Left ventricle myocardium inferior (tissue), 1 donor: ENCODE measurements around the gene LSAMP. TPM values are rescaled to one million over a fixed set of nuclear protein-coding genes. Genes with fewer than 3 reads are reported as not detected.
"Not testable (repeated sequence)": the region's sequence is repeated elsewhere in the genome, so short reads cannot be mapped to it uniquely, and the experiment has no call there.

ENCODE experiments used
- DNase-seq: peaks from one replicate; pipeline ENCODE4 v3.0.0-alpha.2; 2020
- H3K27ac ChIP-seq: fragments of 200-600 bp; replicated peaks from 2 replicates; pipeline ENCODE4 v1.8.0; 2021
- H3K27me3 ChIP-seq: fragments of 200-600 bp; 2 replicates; pipeline ENCODE4 v1.8.0; 2021; ENCODE audit warnings: low read depth
- H3K36me3 ChIP-seq: fragments of 200-600 bp; 2 replicates; pipeline ENCODE4 v1.8.0; 2021
- H3K4me1 ChIP-seq: fragments of 200-600 bp; 2 replicates; pipeline ENCODE4 v1.8.0; 2021
- H3K4me3 ChIP-seq: fragments of 200-600 bp; 2 replicates; pipeline ENCODE4 v1.8.0; 2021; ENCODE audit warnings: mild to moderate bottlenecking, moderate library complexity
- H3K9me3 ChIP-seq: fragments of 200-600 bp; replicated peaks from 2 replicates; pipeline ENCODE4 v1.8.0; 2021
- intact Hi-C: fragments of 100-400 bp; cut with micrococcal nuclease; formaldehyde crosslinking; loops from one replicate; pipeline ENCODE4 v1.11.0; 2022
- total RNA-seq: library from RNA; stranded (reverse); fragmentation: NEBNext Ultra II Directional; extraction: Animal tissue kit (Norgen Biotek cat#: 25700); gene quantifications from one replicate; pipeline ENCODE4 v1.2.1, GENCODE V29; 2021
- TF ChIP-seq, protein P1 (sequence below): fragments of 200-600 bp; IDR thresholded peaks from 2 replicates; pipeline ENCODE4 v1.8.0; 2021; ENCODE audit warnings: antibody characterized with exemption, mild to moderate bottlenecking, borderline replicate concordance
- donor health status: DM: no; HTN: yes; CAD: no; lungs with severe emphysema.

LSAMP gene
- total RNA-seq, 1 donor from 2014 or later, result 1.2 TPM

DNA sequence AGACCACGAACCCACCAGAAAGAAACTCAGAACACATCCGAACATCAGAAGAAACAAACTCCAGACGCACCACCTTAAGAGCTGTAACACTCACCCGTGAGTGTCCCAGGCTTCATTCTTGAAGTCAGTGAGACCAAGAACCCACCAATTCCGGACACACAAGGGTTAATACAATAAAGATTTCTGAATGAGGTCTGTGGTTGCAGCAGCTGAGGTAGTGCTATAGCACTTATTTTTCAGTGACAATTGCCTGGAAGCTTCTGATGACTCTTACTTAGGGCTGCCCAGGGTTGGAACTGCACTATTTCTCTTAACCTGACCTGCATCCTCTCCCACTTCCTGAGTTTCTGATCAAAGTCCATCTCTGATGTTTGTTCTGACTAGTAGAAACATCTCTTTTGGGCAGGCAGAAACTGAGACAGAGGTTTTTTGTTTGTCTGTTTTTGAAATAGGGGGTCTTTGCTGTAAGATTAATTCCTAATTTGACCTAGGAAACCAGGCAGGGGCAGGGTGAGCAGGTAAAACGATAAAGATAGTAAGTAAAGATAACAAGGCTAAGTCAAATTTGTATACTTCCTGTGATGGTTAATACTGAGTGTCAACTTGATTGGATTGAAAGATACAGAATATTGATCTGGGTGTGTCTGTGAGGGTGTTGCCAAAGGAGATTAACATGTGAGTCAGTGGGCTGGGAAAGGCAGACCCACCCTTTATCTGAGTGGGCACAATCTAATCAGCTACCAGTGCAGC lies 652.9 kb downstream of the LSAMP start:
- no peak for DNase-seq
- intact Hi-C loops, result no loop called here
- Histone ChIP-seq H3K4me1 (no peaks in the 10 kb centered on the region), H3K27ac (no peak overlapping the region), H3K4me3 (no peak overlapping the region), H3K27me3 (no peaks in the 10 kb centered on the region), H3K9me3 (no peaks in the 10 kb centered on the region), H3K36me3 (no peaks in the 10 kb centered on the region)
- TF ChIP-seq, protein P1, sequence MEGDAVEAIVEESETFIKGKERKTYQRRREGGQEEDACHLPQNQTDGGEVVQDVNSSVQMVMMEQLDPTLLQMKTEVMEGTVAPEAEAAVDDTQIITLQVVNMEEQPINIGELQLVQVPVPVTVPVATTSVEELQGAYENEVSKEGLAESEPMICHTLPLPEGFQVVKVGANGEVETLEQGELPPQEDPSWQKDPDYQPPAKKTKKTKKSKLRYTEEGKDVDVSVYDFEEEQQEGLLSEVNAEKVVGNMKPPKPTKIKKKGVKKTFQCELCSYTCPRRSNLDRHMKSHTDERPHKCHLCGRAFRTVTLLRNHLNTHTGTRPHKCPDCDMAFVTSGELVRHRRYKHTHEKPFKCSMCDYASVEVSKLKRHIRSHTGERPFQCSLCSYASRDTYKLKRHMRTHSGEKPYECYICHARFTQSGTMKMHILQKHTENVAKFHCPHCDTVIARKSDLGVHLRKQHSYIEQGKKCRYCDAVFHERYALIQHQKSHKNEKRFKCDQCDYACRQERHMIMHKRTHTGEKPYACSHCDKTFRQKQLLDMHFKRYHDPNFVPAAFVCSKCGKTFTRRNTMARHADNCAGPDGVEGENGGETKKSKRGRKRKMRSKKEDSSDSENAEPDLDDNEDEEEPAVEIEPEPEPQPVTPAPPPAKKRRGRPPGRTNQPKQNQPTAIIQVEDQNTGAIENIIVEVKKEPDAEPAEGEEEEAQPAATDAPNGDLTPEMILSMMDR, result no peak

GRCh38 chr3:115791271-115792153 lies 653.8 kb downstream of the LSAMP start:
- intact Hi-C loops, H3K4me3 ChIP-seq: not testable (repeated sequence)

DNA sequence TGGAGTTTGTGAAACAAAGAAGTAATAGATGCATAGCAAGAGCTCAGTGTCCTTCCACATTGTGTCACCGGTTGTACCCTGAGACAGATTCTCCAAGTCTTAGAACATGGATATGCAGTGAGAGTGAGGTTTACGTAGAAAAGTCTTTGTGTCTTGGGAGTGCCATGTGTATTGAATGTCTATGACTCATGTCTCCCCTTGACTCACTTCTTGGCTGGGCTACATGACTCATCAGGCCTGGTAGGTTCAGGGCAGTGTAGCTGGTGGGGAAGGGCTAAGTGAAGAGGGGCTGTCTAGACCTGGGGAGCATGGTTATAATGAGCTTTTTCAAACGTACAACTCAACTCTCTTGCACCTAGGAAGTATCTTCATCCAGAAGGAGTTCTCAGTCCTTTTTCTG lies 654.5 kb downstream of the LSAMP start:
- no peak for DNase-seq

More at GRCh38 chr3:115791271-115792153, 653.8 kb downstream of the LSAMP start:
- H3K36me3 ChIP-seq, H3K4me1 ChIP-seq, H3K27me3 ChIP-seq, H3K27ac ChIP-seq, H3K9me3 ChIP-seq, DNase-seq: not testable (repeated sequence)

GRCh38 chr3:115789481-115789880 lies 655.8 kb downstream of the LSAMP start:
- TF ChIP-seq, protein P1, result no peak
- no peak overlapping the region for H3K27ac ChIP-seq
- no peaks in the 10 kb centered on the region for H3K36me3 ChIP-seq
- H3K4me3 ChIP-seq, result no peak overlapping the region
- peaks cover 9% of the 10 kb centered on the region for H3K4me1 ChIP-seq
- no peaks in the 10 kb centered on the region for H3K27me3 ChIP-seq
- H3K9me3 ChIP-seq, result no peaks in the 10 kb centered on the region
- DNase-seq, result no peak
- intact Hi-C loops, result loop anchor here (10.0 kb wide), 1 partner anchor 575 kb away; no protein-coding TSS in a partner anchor

More for the DNA sequence above, 654.5 kb downstream of the LSAMP start:
- no peaks in the 10 kb centered on the region for H3K36me3 ChIP-seq
- no peak overlapping the region for H3K4me3 ChIP-seq
- H3K9me3 ChIP-seq, result no peaks in the 10 kb centered on the region
- no peaks in the 10 kb centered on the region for H3K27me3 ChIP-seq
- no peaks in the 10 kb centered on the region for H3K4me1 ChIP-seq
- TF ChIP-seq, protein P1, result no peak
- H3K27ac ChIP-seq, result no peak overlapping the region
- intact Hi-C loops, result no loop called here

- H3K27ac ChIP-seq, result no peak overlapping the region
- DNase-seq, result no peak
- no peaks in the 10 kb centered on the region for H3K36me3 ChIP-seq
- TF ChIP-seq, protein P1, result no peak
- no peaks in the 10 kb centered on the region for H3K9me3 ChIP-seq
- intact Hi-C loops, result loop anchor here (10.0 kb wide), 1 partner anchor 574 kb away; no protein-coding TSS in a partner anchor
- H3K27me3 ChIP-seq, result no peaks in the 10 kb centered on the region
- H3K4me1 ChIP-seq, result peaks cover 13% of the 10 kb centered on the region
- no peak overlapping the region for H3K4me3 ChIP-seq
These were observed 656.3 kb downstream of the LSAMP start for GRCh38 chr3:115788921-115789470.
